ENCODE measurements around the gene TRIO. TPM values are rescaled to one million over a fixed set of nuclear protein-coding genes. Genes with fewer than 3 reads are reported as not detected.

TRIO gene
- polyA plus RNA-seq, 1 donor (not counting 4 experiments of a cell fraction or from before 2014, with no cell fraction given) = 57.2 TPM

DNA sequence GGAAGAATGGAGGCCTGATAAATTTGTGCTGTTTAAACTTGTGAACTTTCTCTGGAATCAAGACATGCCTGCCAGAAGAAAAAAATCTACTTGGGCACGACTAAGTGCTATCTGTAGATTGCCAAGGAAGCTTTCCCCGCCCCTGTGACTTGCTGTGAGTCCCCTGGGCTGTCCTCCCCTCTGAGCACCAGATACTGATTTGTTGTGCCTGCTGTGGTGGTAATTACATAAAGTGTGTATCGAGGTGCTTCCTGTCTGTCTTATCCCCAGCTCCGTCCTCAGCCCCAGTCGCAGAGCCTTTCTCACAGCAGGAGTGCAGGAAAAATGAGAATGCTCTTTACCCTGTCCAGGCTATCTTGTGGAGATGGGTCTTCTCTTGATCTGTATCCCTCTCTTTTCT, 53.9 kb downstream of the TRIO start:
- H3K4me1 ChIP-seq (ENCODE audit: control insufficient read depth, extremely low read depth, insufficient read depth, low read length) = peaks cover 10% of the 10 kb centered on the region
- peaks cover 0 to 4% of the 10 kb centered on the region in 2 experiments for H3K36me3 ChIP-seq (ENCODE audit: control insufficient read depth in 2 of 2, extremely low read depth in 1 of 2, insufficient read depth in 2 of 2, low read length in 2 of 2)
- no peaks in the 10 kb centered on the region for H3K27me3 ChIP-seq (ENCODE audit: control insufficient read depth, extremely low read depth, insufficient read depth, low read length)
- DNase-seq (ENCODE audit: low read depth, low spot score) (no peak), FAIRE-seq (no peak)
- H2AFZ ChIP-seq (ENCODE audit: control insufficient read depth, low read length) = no peak overlapping the region
- H3K9me3 ChIP-seq (ENCODE audit: control insufficient read depth, low read depth, low read length) = no peaks in the 10 kb centered on the region
- no peak overlapping the region for H3K9ac ChIP-seq (ENCODE audit: control insufficient read depth, extremely low read depth, insufficient read depth, low read length)
- TF ChIP-seq, protein P1, sequence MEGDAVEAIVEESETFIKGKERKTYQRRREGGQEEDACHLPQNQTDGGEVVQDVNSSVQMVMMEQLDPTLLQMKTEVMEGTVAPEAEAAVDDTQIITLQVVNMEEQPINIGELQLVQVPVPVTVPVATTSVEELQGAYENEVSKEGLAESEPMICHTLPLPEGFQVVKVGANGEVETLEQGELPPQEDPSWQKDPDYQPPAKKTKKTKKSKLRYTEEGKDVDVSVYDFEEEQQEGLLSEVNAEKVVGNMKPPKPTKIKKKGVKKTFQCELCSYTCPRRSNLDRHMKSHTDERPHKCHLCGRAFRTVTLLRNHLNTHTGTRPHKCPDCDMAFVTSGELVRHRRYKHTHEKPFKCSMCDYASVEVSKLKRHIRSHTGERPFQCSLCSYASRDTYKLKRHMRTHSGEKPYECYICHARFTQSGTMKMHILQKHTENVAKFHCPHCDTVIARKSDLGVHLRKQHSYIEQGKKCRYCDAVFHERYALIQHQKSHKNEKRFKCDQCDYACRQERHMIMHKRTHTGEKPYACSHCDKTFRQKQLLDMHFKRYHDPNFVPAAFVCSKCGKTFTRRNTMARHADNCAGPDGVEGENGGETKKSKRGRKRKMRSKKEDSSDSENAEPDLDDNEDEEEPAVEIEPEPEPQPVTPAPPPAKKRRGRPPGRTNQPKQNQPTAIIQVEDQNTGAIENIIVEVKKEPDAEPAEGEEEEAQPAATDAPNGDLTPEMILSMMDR (optimal IDR thresholded peaks at IDR 0.05 in 1 of 3, IDR thresholded peaks at IDR 0.05 in 1 of 3, conservative IDR thresholded peaks at IDR 0.05 in 1 of 3; ENCODE audit: extremely low read depth in 1 of 3, insufficient read depth in 2 of 3, low read length in 3 of 3) = no peak
- no peak overlapping the region for H3K4me3 ChIP-seq (ENCODE audit: control insufficient read depth in 2 of 3, extremely low read depth in 1 of 3, insufficient read depth in 2 of 3, low read depth in 1 of 3, low read length in 3 of 3)
- H3K79me2 ChIP-seq (ENCODE audit: control insufficient read depth, insufficient read depth, low read length) = peaks cover 97% of the 10 kb centered on the region
- H3K9me1 ChIP-seq (ENCODE audit: control insufficient read depth, extremely low read depth, insufficient read depth, low read length) = no peaks in the 10 kb centered on the region
- dilution Hi-C loops (cut with MboI; ENCODE audit: extremely low pct_ligation_motif_present, low sequenced_read_pairs) = no loop called here
- H3K27ac ChIP-seq (ENCODE audit: control insufficient read depth, insufficient read depth, low read length) = peak overlapping the region; percentile 30
- H4K20me1 ChIP-seq (ENCODE audit: control insufficient read depth, extremely low read depth, insufficient read depth, low read length) = no peaks in the 10 kb centered on the region
- H3K4me2 ChIP-seq (ENCODE audit: control insufficient read depth, extremely low read depth, insufficient read depth, low read depth, low read length) = peak overlapping the region; percentile 0

DNA sequence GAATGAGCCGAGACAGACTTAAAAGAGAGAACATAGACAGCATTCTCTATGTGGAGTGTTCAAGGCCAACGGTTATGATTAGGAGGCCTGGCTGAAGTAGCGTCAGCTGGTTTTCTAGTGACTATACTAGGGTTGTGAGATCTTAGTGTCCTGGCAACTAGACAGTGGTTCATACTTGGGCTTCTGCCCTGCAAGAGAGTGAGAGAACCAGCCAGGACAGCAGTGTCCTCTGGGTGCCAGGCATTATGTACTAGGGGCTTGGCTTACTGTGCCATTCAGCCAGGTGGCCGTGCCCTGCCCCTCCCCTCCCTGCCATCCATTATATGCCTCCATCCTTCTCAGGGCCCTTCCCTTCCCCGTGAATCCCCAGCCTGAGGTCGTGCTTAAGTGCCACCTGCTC, 56.8 kb downstream of the TRIO start:
- Histone ChIP-seq H3K9ac (ENCODE audit: control insufficient read depth, extremely low read depth, insufficient read depth, low read length) (no peak overlapping the region), H3K36me3 (ENCODE audit: control insufficient read depth in 2 of 2, extremely low read depth in 1 of 2, insufficient read depth in 2 of 2, low read length in 2 of 2) (peaks cover 3 to 4% of the 10 kb centered on the region in 2 experiments), H3K4me3 (ENCODE audit: control insufficient read depth in 2 of 3, extremely low read depth in 1 of 3, insufficient read depth in 2 of 3, low read depth in 1 of 3, low read length in 3 of 3) (no peak overlapping the region), H3K79me2 (ENCODE audit: control insufficient read depth, insufficient read depth, low read length) (peaks cover 97% of the 10 kb centered on the region), H3K27me3 (ENCODE audit: control insufficient read depth, extremely low read depth, insufficient read depth, low read length) (no peaks in the 10 kb centered on the region), H4K20me1 (ENCODE audit: control insufficient read depth, extremely low read depth, insufficient read depth, low read length) (no peaks in the 10 kb centered on the region), H3K4me1 (ENCODE audit: control insufficient read depth, extremely low read depth, insufficient read depth, low read length) (peaks cover 25% of the 10 kb centered on the region), H3K9me3 (ENCODE audit: control insufficient read depth, low read depth, low read length) (no peaks in the 10 kb centered on the region), H3K9me1 (ENCODE audit: control insufficient read depth, extremely low read depth, insufficient read depth, low read length) (peaks cover 3% of the 10 kb centered on the region), H2AFZ (ENCODE audit: control insufficient read depth, low read length) (no peak overlapping the region), H3K4me2 (ENCODE audit: control insufficient read depth, extremely low read depth, insufficient read depth, low read depth, low read length) (no peak overlapping the region), H3K27ac (ENCODE audit: control insufficient read depth, insufficient read depth, low read length) (no peak overlapping the region)
- dilution Hi-C loops (cut with MboI; ENCODE audit: extremely low pct_ligation_motif_present, low sequenced_read_pairs) = no loop called here
- DNase-seq (ENCODE audit: low read depth, low spot score) (no peak), FAIRE-seq (no peak)
- TF ChIP-seq EZH2 (IDR thresholded peaks at IDR 0.05; ENCODE audit: low read length) = no peak
- TF ChIP-seq, protein P1 (optimal IDR thresholded peaks at IDR 0.05 in 1 of 3, IDR thresholded peaks at IDR 0.05 in 1 of 3, conservative IDR thresholded peaks at IDR 0.05 in 1 of 3; ENCODE audit: extremely low read depth in 1 of 3, insufficient read depth in 2 of 3, low read length in 3 of 3) = no peak

Measured in keratinocyte (primary cell).